K562 (cell line): ENCODE data around the gene CAMK2A. TPM values are rescaled to one million over a fixed set of nuclear protein-coding genes. Genes with fewer than 3 reads are reported as not detected.

Experiments used
- ATAC-seq: fragments of 200-7000 bp; cut with Tn5 transposase; 3 replicates; pipeline ENCODE4 v1.9.1; 2020; ENCODE audit warnings: moderate library complexity
- BruUV-seq: library from RNA; stranded (reverse); fragments of 400-500 nt; replicated peaks from 2 replicates; lab custom pipeline; 2021; lab: Mats Ljungman, UMichigan
- CTCF ChIA-PET: fragments of 300-600 bp; formaldehyde crosslinking; extraction: SDS; loops from one replicate; lab custom pipeline; 2021; ENCODE audit warnings: low intra/inter-chr PET ratio; lab: Yijun Ruan, JAX
- POLR2A ChIA-PET: fragments of 300-600, 350-650 bp; sonication (Branson Sonifier 250); formaldehyde crosslinking; extraction: SDS; loops from one replicate; lab custom pipeline; 2021; ENCODE audit warnings: antibody characterized with exemption, inconsistent platforms; lab: Yijun Ruan, JAX
- DNase-seq, 4 experiments: peaks; one replicate each; pipeline versions ENCODE4 v3.0.0 to v3.0.0-alpha.2; 2011 to 2018; ENCODE audit warnings: low spot score in 3 of 4, mixed read lengths in 3 of 4; ENCODE audit errors: extremely low read depth in 1 of 4
- FAIRE-seq: peaks from 2 replicates; lab custom pipeline; 2011; peaks lifted over from hg19 to GRCh38; lab: Jason Lieb, UNC
- H2AFZ ChIP-seq: 2 replicates; pipeline ENCODE4 v1.6.0; 2011; ENCODE audit warnings: low read depth, low read length, control low read depth, inconsistent platforms
- H3K27ac ChIP-seq: fragments of 200-600 bp; 3 replicates; pipeline ENCODE4 v1.8.0; 2011; ENCODE audit warnings: low read depth, mild to moderate bottlenecking, control low read depth, inconsistent platforms, low read length, moderate library complexity, mixed read lengths; ENCODE audit errors: extremely low read depth
- H3K27me3 ChIP-seq, 2 experiments: fragments of 300-600 bp in 1 of 2; 2 replicates in 1 of 2; 3 replicates in 1 of 2; pipeline versions ENCODE4 v1.6.0 to v1.8.0; 2011; ENCODE audit warnings: inconsistent platforms in 2 of 2, low read length in 2 of 2, mild to moderate bottlenecking in 1 of 2, mixed read lengths in 1 of 2, moderate library complexity in 1 of 2; ENCODE audit not compliant: control insufficient read depth in 2 of 2, insufficient read depth in 2 of 2
- H3K36me3 ChIP-seq: fragments of 300-600 bp; 3 replicates; pipeline ENCODE4 v1.8.0; 2011; ENCODE audit warnings: mild to moderate bottlenecking, low read length, inconsistent platforms; ENCODE audit not compliant: control insufficient read depth, insufficient read depth
- H3K4me1 ChIP-seq, 2 experiments: fragments of 200-600 bp in 1 of 2; replicated peaks in 1 of 2; 2 replicates in 1 of 2; 3 replicates in 1 of 2; pipeline versions ENCODE4 v1.5.1 to v1.8.0; 2011; ENCODE audit warnings: inconsistent platforms in 2 of 2, low read length in 2 of 2, mild to moderate bottlenecking in 1 of 2, mixed read lengths in 1 of 2, moderate library complexity in 1 of 2; ENCODE audit not compliant: control insufficient read depth in 2 of 2, insufficient read depth in 2 of 2
- H3K4me2 ChIP-seq: 2 replicates; pipeline ENCODE4 v1.6.1; 2011; ENCODE audit warnings: low read length, control low read depth, inconsistent platforms, mixed read lengths; ENCODE audit not compliant: insufficient read depth
- H3K4me3 ChIP-seq: fragments of 200-600 bp; sonication (generic), shearing (Covaris generic); 2 replicates; pipeline ENCODE4 v1.5.1; 2016; ENCODE audit warnings: control low read depth, inconsistent platforms
- H3K79me2 ChIP-seq: fragments of 200-600 bp; 3 replicates; pipeline ENCODE4 v1.8.0; 2011; ENCODE audit warnings: low read length, inconsistent platforms; ENCODE audit not compliant: control insufficient read depth, insufficient read depth
- H3K9ac ChIP-seq, 2 experiments: 2 replicates each; pipeline versions ENCODE4 v1.6.0 to v1.6.1; 2011; ENCODE audit warnings: low read depth in 2 of 2, low read length in 2 of 2, control low read depth in 1 of 2, inconsistent platforms in 1 of 2, mild to moderate bottlenecking in 1 of 2, mixed read lengths in 1 of 2; ENCODE audit not compliant: insufficient read depth in 1 of 2
- H3K9me1 ChIP-seq: one replicate; pipeline ENCODE4 v1.6.0; 2011; ENCODE audit warnings: inconsistent platforms, mild to moderate bottlenecking, low read length, moderate library complexity; ENCODE audit not compliant: control insufficient read depth, insufficient read depth
- H3K9me3 ChIP-seq: replicated peaks from 2 replicates; pipeline ENCODE4 v1.5.1; 2011; ENCODE audit warnings: low read depth, low read length, inconsistent platforms; ENCODE audit not compliant: control insufficient read depth, insufficient read depth
- H4K20me1 ChIP-seq: replicated peaks from 2 replicates; pipeline ENCODE4 v1.6.1; 2011; ENCODE audit warnings: low read length, inconsistent platforms, mixed read lengths; ENCODE audit not compliant: control insufficient read depth, insufficient read depth
- ARNT ChIP-seq, 2 experiments: fragments of 450-650 bp; IDR thresholded peaks; 2 replicates each; pipeline ENCODE4 v1.6.1; 2016; ENCODE audit warnings: mild to moderate bottlenecking in 1 of 2
- CBX8 ChIP-seq: fragments of 200-600 bp; sonication (generic); IDR thresholded peaks from 2 replicates; pipeline ENCODE4 v1.6.1; 2012; ENCODE audit warnings: borderline replicate concordance, mixed run types, low read depth, mild to moderate bottlenecking, moderate library complexity, mixed read lengths, low read length, control low read depth, inconsistent platforms; ENCODE audit not compliant: poor library complexity, severe bottlenecking; ENCODE audit errors: extremely low read depth
- ESRRA ChIP-seq: fragments of 450-650 bp; IDR thresholded peaks from 2 replicates; pipeline ENCODE4 v1.6.1; 2014; ENCODE audit warnings: low read depth, mild to moderate bottlenecking, moderate library complexity, borderline replicate concordance
- HDAC2 ChIP-seq: fragments of 450-650 bp; IDR thresholded peaks from 2 replicates; pipeline ENCODE4 v1.6.1; 2016; ENCODE audit warnings: mild to moderate bottlenecking
- HDAC8 ChIP-seq: fragments of 450-650 bp; IDR thresholded peaks from 2 replicates; pipeline ENCODE4 v1.6.1; 2016; ENCODE audit warnings: mild to moderate bottlenecking, missing genetic modification characterization, moderate library complexity, missing compliant biosample characterization
- HMG20B ChIP-seq: fragments of 250-450 bp; sonication (Bioruptor Pico); IDR thresholded peaks from 2 replicates; pipeline ENCODE4 v1.5.0; 2021; ENCODE audit warnings: mild to moderate bottlenecking
- MAX ChIP-seq: sonication (generic); formaldehyde crosslinking; IDR thresholded peaks from 2 replicates; pipeline ENCODE4 v1.9.0; 2022; ENCODE audit warnings: mild to moderate bottlenecking, missing genetic modification reagents
- MCM5 ChIP-seq: fragments of 450-650 bp; IDR thresholded peaks from 2 replicates; pipeline ENCODE4 v1.6.1; 2016; ENCODE audit warnings: low read depth
- PHF21A ChIP-seq: fragments of 450-650 bp; IDR thresholded peaks from 2 replicates; pipeline ENCODE4 v1.6.1; 2017; ENCODE audit warnings: low read depth, borderline replicate concordance
- POLR2G ChIP-seq: fragments of 200-400 bp; formaldehyde crosslinking; IDR thresholded peaks from 2 replicates; pipeline ENCODE4 v1.6.1; 2017; ENCODE audit warnings: low read depth, mild to moderate bottlenecking, antibody characterized with exemption, low read length, moderate library complexity
- POLR2H ChIP-seq: IDR thresholded peaks from 2 replicates; pipeline ENCODE4 v1.6.1; 2016; ENCODE audit warnings: missing genetic modification characterization, low read depth, mild to moderate bottlenecking, control low read depth, missing compliant biosample characterization, moderate library complexity
- RBM22 ChIP-seq: fragments of 200-400 bp; formaldehyde crosslinking; IDR thresholded peaks from 2 replicates; pipeline ENCODE4 v1.6.1; 2018; ENCODE audit warnings: low read length, low read depth; ENCODE audit not compliant: poor library complexity, severe bottlenecking
- SRSF1 ChIP-seq: fragments of 200-400 bp; formaldehyde crosslinking; IDR thresholded peaks from 2 replicates; pipeline ENCODE4 v1.6.1; 2017; ENCODE audit warnings: mild to moderate bottlenecking, low read depth, low read length, moderate library complexity
- TFAM ChIP-seq: fragments of 250-450 bp; sonication (Bioruptor Pico); conservative IDR thresholded peaks from 2 replicates; pipeline ENCODE4 v1.5.0; 2021; ENCODE audit warnings: mild to moderate bottlenecking, moderate library complexity
- ZBTB2 ChIP-seq: fragments of 450-650 bp; IDR thresholded peaks from 2 replicates; pipeline ENCODE4 v1.6.1; 2016; ENCODE audit warnings: antibody characterized with exemption
- ZNF324 ChIP-seq: fragments of 250-450 bp; sonication (Bioruptor Pico); IDR thresholded peaks from 2 replicates; pipeline ENCODE4 v1.4.0; 2020; ENCODE audit warnings: mild to moderate bottlenecking
- ZNF655 ChIP-seq: fragments of 250-450 bp; sonication (Bioruptor Pico); IDR thresholded peaks from 2 replicates; pipeline ENCODE4 v1.5.0; 2021
- WGBS: fragments of 100-300 bp; shearing (Covaris generic); methylation state at CpG from one replicate; pipeline ENCODE4 v1.1.6; 2016; ENCODE audit warnings: low coverage, mixed read lengths; ENCODE audit not compliant: insufficient coverage; ENCODE audit errors: missing lambda C conversion rate; 5-methylcytosine and 5-hydroxymethylcytosine counted together
- in situ Hi-C: fragments of 300-500 bp; cut with MboI; formaldehyde crosslinking; loops from 4 replicates; pipeline ENCODE4 v1.15.0; 2018; ENCODE audit warnings: inconsistent platforms, mixed read lengths
- intact Hi-C: fragments of 100-400 bp; cut with micrococcal nuclease; formaldehyde crosslinking; loops from 2 replicates; pipeline ENCODE4 v1.14.2; 2022
- polyA plus RNA-seq, 8 experiments: library from polyadenylated mRNA; depleted of rRNA in 4 of 8; stranded (reverse) in 5 of 8; unstranded in 3 of 8; fragments of >200 nt; fragmentation: Nextera tagmentation in 2 of 8; fragmentation: Illumina TruSeq in 1 of 8; extraction: Ambion mirVana in 2 of 8; extraction: Trizol in 1 of 8; gene quantifications; 2 replicates each; pipeline versions ENCODE4 v1.2.1 to v1.2.3, GENCODE V29; 2011 to 2014; ENCODE audit warnings: inconsistent platforms in 1 of 8, missing spikeins in 1 of 8
- total RNA-seq, 7 experiments: library from RNA; depleted of rRNA in 6 of 7; stranded (reverse); fragments of >200 nt in 6 of 7; fragmentation: Illumina TruSeq in 2 of 7; extraction: Trizol in 2 of 7; gene quantifications; 2 replicates each; pipeline versions ENCODE4 v1.2.1 to v1.2.3, GENCODE V29; 2011 to 2021; ENCODE audit warnings: low replicate concordance in 1 of 7

Gene CAMK2A
- total and polyA plus RNA-seq, 9 of the 15 experiments (the other 6 are each of a cell fraction or from before 2014, with no cell fraction given) = 0.01 to 0.18 (median 0.04) TPM; not detected in 6

GRCh38 chr5:150239099-150239793, 50.3 kb downstream of the CAMK2A start (continued):
- TF ChIP-seq POLR2G = no peak

GRCh38 chr5:150238646-150239045, 50.9 kb downstream of the CAMK2A start:
- POLR2A ChIA-PET = interaction anchor here (0.7 to 1.3 kb wide), 2 partner anchors 8 to 646 kb away, joined by 4 read pairs; no protein-coding TSS in a partner anchor
- H3K9me1 ChIP-seq = no peaks in the 10 kb centered on the region
- CTCF ChIA-PET = no interaction called here
- intact Hi-C loops (no loop called here), in situ Hi-C loops (no loop called here)
- H3K27ac ChIP-seq = no peak overlapping the region
- H2AFZ ChIP-seq = no peak overlapping the region
- no peaks in the 10 kb centered on the region for H3K9me3 ChIP-seq
- no peak overlapping the region for H3K4me3 ChIP-seq
- H3K4me2 ChIP-seq = no peak overlapping the region
- no peaks in the 10 kb centered on the region for H3K79me2 ChIP-seq
- H4K20me1 ChIP-seq = no peaks in the 10 kb centered on the region
- DNase-seq = no peak
- no peak for ATAC-seq
- H3K9ac ChIP-seq = no peak overlapping the region
- H3K27me3 ChIP-seq = peaks cover 16 to 48% of the 10 kb centered on the region in 2 experiments; a peak in 4 of 5 replicates
- 8% methylated on average over 8 of the region's 10 CpGs for WGBS
- BruUV-seq = no TSS peak
- H3K36me3 ChIP-seq = no peaks in the 10 kb centered on the region
- no peaks in the 10 kb centered on the region for H3K4me1 ChIP-seq
- no peak for FAIRE-seq
- TF ChIP-seq RBM22 = no peak
- no peak for TF ChIP-seq MAX (CRISPR knock-in tag)
- no peak for TF ChIP-seq HDAC8 (tag)
- TF ChIP-seq HDAC2 = no peak
- no peak for TF ChIP-seq PHF21A
- no peak for TF ChIP-seq ZBTB2
- no peak for TF ChIP-seq CBX8
- no peak for TF ChIP-seq TFAM
- TF ChIP-seq SRSF1 = no peak
- TF ChIP-seq POLR2H (tag) = no peak
- TF ChIP-seq ARNT (IDR thresholded peaks at IDR 0.05) = no peak
- TF ChIP-seq ZNF655 (CRISPR knock-in tag) = no peak
- TF ChIP-seq ZNF324 (CRISPR knock-in tag) = no peak
- TF ChIP-seq HMG20B (CRISPR knock-in tag) = no peak
- no peak for TF ChIP-seq ESRRA
- no peak for TF ChIP-seq MCM5
